Amniotic stem cell (primary cell): ENCODE data around the gene RTEL1.
"Not testable (repeated sequence)": the region's sequence is repeated elsewhere in the genome, so short reads cannot be mapped to it uniquely, and the experiment has no call there.

ENCODE experiments used
- DNase-seq: peaks from one replicate; lab custom pipeline; 2025; lab: John Stamatoyannopoulos, UW

The RTEL1 gene

GRCh38 chr20:63714858-63715257, 56.7 kb downstream of the RTEL1 start:
- DNase-seq: no peak

GRCh38 chr20:63718996-63719395, 60.9 kb downstream of the RTEL1 start:
- DNase-seq: no peak

GRCh38 chr20:63722967-63723622, 65.0 kb downstream of the RTEL1 start:
- DNase-seq: not testable (repeated sequence)

GRCh38 chr20:63730189-63730733, 72.1 kb downstream of the RTEL1 start:
- not testable (repeated sequence) for DNase-seq

GRCh38 chr20:63731410-63731809, 73.3 kb downstream of the RTEL1 start:
- no peak for DNase-seq

- DNase-seq: no peak
These were observed 74.3 kb downstream of the RTEL1 start for GRCh38 chr20:63732118-63733095.

- DNase-seq: no peak
These were observed 75.0 kb downstream of the RTEL1 start for GRCh38 chr20:63733117-63733516.

- DNase-seq: no peak
These were observed 75.5 kb downstream of the RTEL1 start for GRCh38 chr20:63733579-63734081.

GRCh38 chr20:63734111-63734945, 76.2 kb downstream of the RTEL1 start:
- DNase-seq: no peak

- no peak for DNase-seq
These were observed 77.1 kb downstream of the RTEL1 start for GRCh38 chr20:63734946-63735858.

- no peak for DNase-seq
These were observed 78.0 kb downstream of the RTEL1 start, which contains the start of gene LIME1 for GRCh38 chr20:63735859-63736718. Gene LIME1, plus strand, starts transcription at chr20:63736664. Its CDS starts 886 bp downstream, at chr20:63737550.

- no peak for DNase-seq
These were observed 79.0 kb downstream of the RTEL1 start for GRCh38 chr20:63736893-63737694.

- DNase-seq: no peak
These were observed 79.5 kb downstream of the RTEL1 start for GRCh38 chr20:63737695-63737944.

GRCh38 chr20:63737945-63738686, 80.0 kb downstream of the RTEL1 start:
- no peak for DNase-seq

- no peak for DNase-seq
These were observed 80.6 kb downstream of the RTEL1 start for GRCh38 chr20:63738687-63739129.

- DNase-seq: peak; percentile 41
These were observed 81.3 kb downstream of the RTEL1 start, which contains the start of gene SLC2A4RG for GRCh38 chr20:63739130-63740069. Gene SLC2A4RG, plus strand, starts transcription at chr20:63739776. Its CDS starts 137 bp downstream, at chr20:63739913.

GRCh38 chr20:63740070-63740626, 82.0 kb downstream of the RTEL1 start:
- no peak for DNase-seq
